NT2/D1 (cell line): Measurements from ENCODE around the gene SPDYE6.
"Not testable (repeated sequence)": the region's sequence is repeated elsewhere in the genome, so short reads cannot be mapped to it uniquely, and the experiment has no call there.

Experiments used
- DNase-seq: peaks from one replicate; pipeline ENCODE4 v3.0.0-alpha.2; 2011; ENCODE audit warnings: low read depth, low spot score
- H3K27me3 ChIP-seq: 2 replicates; pipeline ENCODE4 v1.6.0; 2011; ENCODE audit warnings: mild to moderate bottlenecking; ENCODE audit not compliant: insufficient read length, insufficient read depth
- H3K36me3 ChIP-seq: 2 replicates; pipeline ENCODE4 v1.6.1; 2011; ENCODE audit warnings: mild to moderate bottlenecking, low read length, mixed read lengths; ENCODE audit not compliant: insufficient read depth, insufficient read length
- H3K4me1 ChIP-seq: 2 replicates; pipeline ENCODE4 v1.5.1; 2011; ENCODE audit not compliant: insufficient read depth, insufficient read length
- H3K4me3 ChIP-seq: 2 replicates; pipeline ENCODE4 v1.5.1; 2011; ENCODE audit warnings: low read depth; ENCODE audit not compliant: insufficient read length
- H3K9ac ChIP-seq: 2 replicates; pipeline ENCODE4 v1.6.0; 2011; ENCODE audit warnings: low read depth; ENCODE audit not compliant: insufficient read length
- H3K9me3 ChIP-seq: 2 replicates; pipeline ENCODE4 v1.5.1; 2011; ENCODE audit warnings: mild to moderate bottlenecking, low read length; ENCODE audit not compliant: insufficient read depth
- SUZ12 ChIP-seq: IDR thresholded peaks from 2 replicates; pipeline ENCODE4 v1.6.1; 2011; ENCODE audit not compliant: insufficient read length, insufficient read depth; ENCODE audit errors: extremely low read depth
- YY1 ChIP-seq: IDR thresholded peaks from 2 replicates; pipeline ENCODE4 v1.6.1; 2011; ENCODE audit not compliant: insufficient read length, insufficient read depth
- ZNF274 ChIP-seq: IDR thresholded peaks from 2 replicates; pipeline ENCODE4 v1.6.1; 2011; ENCODE audit warnings: mild to moderate bottlenecking, low read depth, low read length

The SPDYE6 gene, protein sequence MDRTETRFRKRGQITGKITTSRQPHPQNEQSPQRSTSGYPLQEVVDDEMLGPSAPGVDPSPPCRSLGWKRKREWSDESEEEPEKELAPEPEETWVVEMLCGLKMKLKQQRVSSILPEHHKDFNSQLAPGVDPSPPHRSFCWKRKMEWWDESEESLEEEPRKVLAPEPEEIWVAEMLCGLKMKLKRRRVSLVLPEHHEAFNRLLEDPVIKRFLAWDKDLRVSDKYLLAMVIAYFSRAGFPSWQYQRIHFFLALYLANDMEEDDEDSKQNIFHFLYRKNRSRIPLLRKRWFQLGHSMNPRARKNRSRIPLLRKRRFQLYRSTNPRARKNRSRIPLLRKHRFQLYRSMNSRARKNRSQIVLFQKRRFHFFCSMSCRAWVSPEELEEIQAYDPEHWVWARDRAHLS

GRCh38 chr7:102356344-102356743, at the start of gene SPDYE6:
TSS of gene SPDYE6 (minus strand) at chr7:102356444. CDS start at chr7:102356023, 421 bp downstream.
- H3K9me3 ChIP-seq, result not testable (repeated sequence)

GRCh38 chr7:102404862-102405188, 48.6 kb upstream of the SPDYE6 start:
- H3K4me1 ChIP-seq, H3K27me3 ChIP-seq: not testable (repeated sequence)
- H3K36me3 ChIP-seq, result peaks cover 90% of the 10 kb centered on the region

More at GRCh38 chr7:102356344-102356743, at the start of gene SPDYE6:
- H3K9ac ChIP-seq, DNase-seq, H3K36me3 ChIP-seq, H3K27me3 ChIP-seq, H3K4me3 ChIP-seq, H3K4me1 ChIP-seq: not testable (repeated sequence)

DNA sequence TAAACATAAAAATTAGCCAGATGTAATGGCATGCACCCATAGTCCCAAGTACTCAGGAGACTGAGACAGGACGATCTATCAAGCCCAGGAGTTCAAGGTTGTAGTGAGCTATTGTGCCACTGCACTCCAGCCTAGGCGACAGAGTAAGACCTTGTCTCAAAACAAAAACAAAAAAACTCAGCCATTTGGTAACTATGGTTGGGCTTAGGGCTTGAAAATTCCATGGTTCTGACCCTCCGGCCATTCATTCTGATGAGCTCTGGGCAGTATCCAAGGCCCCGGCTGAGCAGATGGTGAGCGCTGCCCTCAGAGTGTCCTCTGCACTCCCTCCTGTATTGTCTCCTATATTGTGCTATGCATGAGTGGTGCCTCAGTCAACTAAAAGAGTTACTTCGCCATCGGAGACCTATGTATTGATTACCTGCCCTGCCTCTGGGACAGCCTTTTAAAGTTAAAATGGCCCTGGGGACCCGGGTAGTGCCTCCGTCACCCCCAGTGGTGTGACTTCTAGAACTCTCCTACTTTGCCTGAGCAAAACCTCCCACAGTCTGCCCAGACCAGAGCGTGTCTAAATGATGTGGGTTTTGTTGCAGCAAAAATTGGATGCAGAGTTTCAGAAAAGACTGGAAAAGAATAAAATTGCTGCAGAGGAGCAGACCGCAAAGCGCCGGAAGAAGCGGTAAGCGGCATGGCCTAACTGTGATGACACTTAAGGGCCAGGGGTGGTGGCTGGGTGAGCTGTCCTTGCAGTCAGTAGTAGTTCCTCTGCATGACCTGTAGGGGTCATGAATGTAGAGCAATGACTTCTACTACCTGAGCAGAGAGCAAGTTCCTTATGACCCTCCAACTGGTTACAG, 48.0 kb upstream of the SPDYE6 start:
- Histone ChIP-seq H3K4me3 (no peak overlapping the region), H3K9ac (no peak overlapping the region), H3K4me1 (no peaks in the 10 kb centered on the region), H3K9me3 (no peaks in the 10 kb centered on the region), H3K27me3 (no peaks in the 10 kb centered on the region), H3K36me3 (peaks cover 88% of the 10 kb centered on the region)
- DNase-seq, result peak; percentile 43
- TF ChIP-seq YY1 (no peak), SUZ12 (no peak), ZNF274 (no peak)

More at GRCh38 chr7:102404862-102405188, 48.6 kb upstream of the SPDYE6 start:
- H3K9me3 ChIP-seq, DNase-seq, H3K9ac ChIP-seq, H3K4me3 ChIP-seq: not testable (repeated sequence)

- Histone ChIP-seq H3K4me1 (no peaks in the 10 kb centered on the region), H3K27me3 (no peaks in the 10 kb centered on the region), H3K9me3 (no peaks in the 10 kb centered on the region), H3K9ac (no peak overlapping the region), H3K36me3 (peaks cover 91% of the 10 kb centered on the region), H3K4me3 (no peak overlapping the region)
- no peak for DNase-seq
- TF ChIP-seq YY1 (no peak), ZNF274 (no peak), SUZ12 (no peak)
Observed at GRCh38 chr7:102403563-102403962, 47.3 kb upstream of the SPDYE6 start.

DNA sequence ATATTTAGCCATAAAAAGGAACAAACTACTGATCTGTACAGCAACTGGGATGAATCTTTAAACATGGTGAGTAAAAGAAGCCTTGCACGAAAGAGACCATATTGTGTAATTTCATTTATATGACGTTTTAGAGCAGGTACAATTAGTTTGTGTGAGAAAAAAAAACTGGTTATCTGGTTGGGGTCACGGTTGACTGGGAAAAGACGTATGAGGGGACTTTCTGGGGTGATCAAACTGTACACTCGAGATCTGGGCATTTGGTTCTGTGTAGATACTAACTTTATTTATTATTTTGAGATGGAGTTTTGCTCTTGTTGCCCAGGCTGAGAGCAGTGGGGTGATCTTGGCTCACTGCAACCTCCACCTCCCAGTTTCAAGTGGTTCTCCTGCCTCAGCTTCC, 44.1 kb upstream of the SPDYE6 start:
- no peak overlapping the region for H3K4me3 ChIP-seq
- no peak overlapping the region for H3K9ac ChIP-seq
- no peaks in the 10 kb centered on the region for H3K9me3 ChIP-seq
- no peaks in the 10 kb centered on the region for H3K4me1 ChIP-seq
- no peak for DNase-seq
- H3K36me3 ChIP-seq, result peaks cover 62% of the 10 kb centered on the region
- H3K27me3 ChIP-seq, result no peaks in the 10 kb centered on the region
- no peak for TF ChIP-seq YY1
- no peak for TF ChIP-seq ZNF274
- no peak for TF ChIP-seq SUZ12

DNA sequence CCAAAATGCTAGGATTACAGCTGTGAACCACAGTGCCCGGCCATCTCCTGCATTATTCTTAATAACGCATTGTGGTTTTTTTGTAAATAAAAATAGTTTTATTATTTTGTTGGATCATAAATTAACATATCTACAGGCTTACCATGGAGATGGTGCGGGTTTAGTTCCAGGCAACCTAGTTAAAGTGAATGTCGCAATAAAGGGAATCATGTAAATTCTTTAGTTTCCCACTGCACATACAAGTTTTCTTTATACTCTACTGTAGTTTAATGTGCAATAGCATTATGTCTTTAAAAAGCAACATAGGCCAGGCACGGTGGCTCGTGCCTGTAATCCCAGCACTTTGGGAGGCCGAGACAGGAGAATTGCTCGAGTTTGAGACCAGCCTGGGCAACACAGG, 42.3 kb upstream of the SPDYE6 start:
- H3K9me3 ChIP-seq, result no peaks in the 10 kb centered on the region
- H3K9ac ChIP-seq, result no peak overlapping the region
- H3K27me3 ChIP-seq, result no peaks in the 10 kb centered on the region
- no peak for TF ChIP-seq YY1
- H3K4me3 ChIP-seq, result no peak overlapping the region
- DNase-seq, result no peak
- peaks cover 46% of the 10 kb centered on the region for H3K36me3 ChIP-seq
- H3K4me1 ChIP-seq, result no peaks in the 10 kb centered on the region

DNA sequence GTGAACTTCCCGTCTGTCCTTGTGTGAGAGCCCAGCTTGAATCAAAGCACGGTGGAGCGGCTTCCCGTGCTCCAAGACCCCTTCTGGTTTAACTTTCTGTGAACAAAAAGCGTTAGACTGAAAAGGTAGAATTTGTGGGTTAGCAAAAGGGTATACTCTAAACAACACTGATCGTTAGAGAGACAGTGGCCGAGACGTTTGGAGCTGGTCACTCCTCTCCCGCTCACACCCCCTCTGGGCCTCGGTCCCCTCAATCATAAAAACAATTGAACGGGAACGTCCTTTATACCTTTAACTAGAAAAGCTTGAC, 40.4 kb upstream of the SPDYE6 start:
- no peak for DNase-seq
- H3K36me3 ChIP-seq, result peaks cover 40% of the 10 kb centered on the region
- H3K27me3 ChIP-seq, result no peaks in the 10 kb centered on the region
- H3K4me3 ChIP-seq, result peak overlapping the region; percentile 78
- TF ChIP-seq SUZ12 (no peak), YY1 (no peak), ZNF274 (no peak)
- H3K9me3 ChIP-seq, result no peaks in the 10 kb centered on the region
- H3K4me1 ChIP-seq, result no peaks in the 10 kb centered on the region
- peak overlapping the region; percentile 89 for H3K9ac ChIP-seq
